GM19328 (cell line): ENCODE data around the gene OR4D11.
"Not testable (repeated sequence)": the region's sequence is repeated elsewhere in the genome, so short reads cannot be mapped to it uniquely, and the experiment has no call there.

Experiments used
- ATAC-seq: cut with Tn5 transposase; IDR thresholded peaks from one replicate; pipeline ENCODE4 v1.9.1; 2021; ENCODE audit warnings: mild to moderate bottlenecking, moderate library complexity; ENCODE audit not compliant: unreplicated experiment

Gene OR4D11

GRCh38 chr11:59503276-59503675 lies at the start of gene OR4D11:
Gene OR4D11, plus strand, starts transcription at chr11:59503576. Its CDS starts 0 bp downstream, at chr11:59503576.
- ATAC-seq, result no peak

- ATAC-seq, result no peak
Measured at GRCh38 chr11:59456661-59457060, 46.7 kb upstream of the OR4D11 start, which contains the start of gene OR4D6. Gene OR4D6, plus strand, starts transcription at chr11:59456961. Its CDS starts 0 bp downstream, at chr11:59456961.

GRCh38 chr11:59459916-59460315 lies 43.5 kb upstream of the OR4D11 start:
- no peak for ATAC-seq

GRCh38 chr11:59463190-59463641 lies 40.2 kb upstream of the OR4D11 start:
- ATAC-seq, result no peak

- no peak for ATAC-seq
Measured at GRCh38 chr11:59473015-59473414, 30.4 kb upstream of the OR4D11 start, which contains the start of gene OR4D10. Gene OR4D10, plus strand, starts transcription at chr11:59473315. Its CDS starts 4,115 bp downstream, at chr11:59477430.

GRCh38 chr11:59475176-59475575 lies 28.2 kb upstream of the OR4D11 start:
- no peak for ATAC-seq

GRCh38 chr11:59479906-59480305 lies 23.5 kb upstream of the OR4D11 start:
- no peak for ATAC-seq

- no peak for ATAC-seq
Measured at GRCh38 chr11:59480359-59480758, 23.0 kb upstream of the OR4D11 start.

- no peak for ATAC-seq
Measured at GRCh38 chr11:59501931-59502330, 1.4 kb upstream of the OR4D11 start.

- ATAC-seq, result no peak
Measured at GRCh38 chr11:59510941-59511589, 7.7 kb downstream of the OR4D11 start, which contains the start of gene OR4D9. Gene OR4D9, plus strand, starts transcription at chr11:59511539. Its CDS starts 3,374 bp downstream, at chr11:59514913.

GRCh38 chr11:59511675-59512074 lies 8.3 kb downstream of the OR4D11 start:
- ATAC-seq, result no peak

- not testable (repeated sequence) for ATAC-seq
Measured at GRCh38 chr11:59520139-59520538, 16.8 kb downstream of the OR4D11 start.

- ATAC-seq, result no peak
Measured at GRCh38 chr11:59520741-59521140, 17.4 kb downstream of the OR4D11 start.

- no peak for ATAC-seq
Measured at GRCh38 chr11:59523541-59523940, 20.2 kb downstream of the OR4D11 start.

GRCh38 chr11:59528711-59529110 lies 25.3 kb downstream of the OR4D11 start:
- ATAC-seq, result no peak

- ATAC-seq, result no peak
Measured at GRCh38 chr11:59532620-59533019, 29.2 kb downstream of the OR4D11 start.

- no peak for ATAC-seq
Measured at GRCh38 chr11:59534676-59535075, 31.3 kb downstream of the OR4D11 start.

GRCh38 chr11:59542142-59542810 lies 38.9 kb downstream of the OR4D11 start:
- ATAC-seq, result no peak

GRCh38 chr11:59543713-59544112 lies 40.3 kb downstream of the OR4D11 start:
- not testable (repeated sequence) for ATAC-seq

GRCh38 chr11:59544869-59545178 lies 41.4 kb downstream of the OR4D11 start:
- ATAC-seq, result no peak

GRCh38 chr11:59545179-59546020 lies 42.0 kb downstream of the OR4D11 start:
- ATAC-seq, result no peak
